Neural progenitor cell (in vitro differentiated cells): ENCODE results near the gene RNF220. TPM values are rescaled to one million over a fixed set of nuclear protein-coding genes. Genes with fewer than 3 reads are reported as not detected.

Experiments used
- DNase-seq: peaks from one replicate; pipeline ENCODE4 v3.0.0-alpha.2; 2016; ENCODE audit warnings: low spot score
- H2AFZ ChIP-seq: fragments of 200-600 bp; sonication (generic); replicated peaks from 2 replicates; pipeline ENCODE4 v1.6.1; 2016; ENCODE audit warnings: antibody characterized with exemption
- H3F3A ChIP-seq: fragments of 200-600 bp; sonication (generic); 2 replicates; pipeline ENCODE4 v1.6.1; 2016; ENCODE audit warnings: antibody characterized with exemption, low read depth
- H3K27ac ChIP-seq: fragments of 200-600 bp; sonication (generic); 2 replicates; pipeline ENCODE4 v1.5.1; 2016; ENCODE audit warnings: mild to moderate bottlenecking
- H3K27me3 ChIP-seq: fragments of 200-600 bp; sonication (generic); 2 replicates; pipeline ENCODE4 v1.6.1; 2016; ENCODE audit warnings: mild to moderate bottlenecking, moderate library complexity
- H3K36me3 ChIP-seq: fragments of 200-600 bp; sonication (generic); 2 replicates; pipeline ENCODE4 v1.5.1; 2016
- H3K4me1 ChIP-seq: fragments of 200-600 bp; sonication (generic); 2 replicates; pipeline ENCODE4 v1.6.1; 2016; ENCODE audit warnings: mixed run types
- H3K4me2 ChIP-seq: fragments of 200-600 bp; sonication (generic); 2 replicates; pipeline ENCODE4 v1.6.1; 2016
- H3K4me3 ChIP-seq: fragments of 200-600 bp; sonication (generic); 2 replicates; pipeline ENCODE4 v1.5.1; 2016
- H3K79me2 ChIP-seq: fragments of 200-600 bp; sonication (generic); 2 replicates; pipeline ENCODE4 v1.6.1; 2016; ENCODE audit warnings: low read depth
- H3K9ac ChIP-seq: fragments of 200-600 bp; sonication (generic); 2 replicates; pipeline ENCODE4 v1.6.1; 2016
- H3K9me3 ChIP-seq: fragments of 200-600 bp; sonication (generic); 2 replicates; pipeline ENCODE4 v1.5.1; 2016; ENCODE audit warnings: low read depth
- H4K20me1 ChIP-seq: fragments of 200-600 bp; sonication (generic); 2 replicates; pipeline ENCODE4 v1.6.1; 2016; ENCODE audit warnings: low read depth
- H3K27ac Mint-ChIP-seq: 3 replicates; pipeline ENCODE4 v1.8.0; 2021; ENCODE audit warnings: mixed read lengths
- H3K27me3 Mint-ChIP-seq: 2 replicates; pipeline ENCODE4 v1.8.0; 2022; ENCODE audit warnings: low read depth, mild to moderate bottlenecking, inconsistent platforms, moderate library complexity, mixed read lengths; ENCODE audit not compliant: insufficient read depth
- H3K36me3 Mint-ChIP-seq: 3 replicates; pipeline ENCODE4 v1.8.0; 2021; ENCODE audit warnings: mixed read lengths
- H3K4me1 Mint-ChIP-seq: 3 replicates; pipeline ENCODE4 v1.8.0; 2021; ENCODE audit warnings: mixed read lengths
- H3K4me3 Mint-ChIP-seq: 3 replicates; pipeline ENCODE4 v1.8.0; 2021; ENCODE audit warnings: mild to moderate bottlenecking, moderate library complexity, mixed read lengths
- H3K9me3 Mint-ChIP-seq: 3 replicates; pipeline ENCODE4 v1.8.0; 2020; ENCODE audit warnings: mixed read lengths
- EZH2 ChIP-seq: fragments of 200-600 bp; sonication (generic); IDR thresholded peaks from 2 replicates; pipeline ENCODE4 v1.6.1; 2017; ENCODE audit warnings: antibody characterized with exemption, mild to moderate bottlenecking, moderate library complexity
- EZH2phosphoT487 ChIP-seq: fragments of 200-600 bp; sonication (generic); IDR thresholded peaks from 2 replicates; pipeline ENCODE4 v1.6.1; 2017; ENCODE audit warnings: antibody characterized with exemption
- total RNA-seq: library from RNA; depleted of rRNA; stranded (reverse); fragments of >200 nt; gene quantifications from 2 replicates; pipeline ENCODE4 v1.2.3, GENCODE V29; 2015; ENCODE audit warnings: low replicate concordance
- TF ChIP-seq, protein P1 (sequence below): fragments of 200-600 bp; sonication (generic); IDR thresholded peaks from 2 replicates; pipeline ENCODE4 v1.5.1; 2017; ENCODE audit warnings: antibody characterized with exemption, mild to moderate bottlenecking

The RNF220 gene
- total RNA-seq, 1 donor from 2014 or later: 93.8 TPM

DNA sequence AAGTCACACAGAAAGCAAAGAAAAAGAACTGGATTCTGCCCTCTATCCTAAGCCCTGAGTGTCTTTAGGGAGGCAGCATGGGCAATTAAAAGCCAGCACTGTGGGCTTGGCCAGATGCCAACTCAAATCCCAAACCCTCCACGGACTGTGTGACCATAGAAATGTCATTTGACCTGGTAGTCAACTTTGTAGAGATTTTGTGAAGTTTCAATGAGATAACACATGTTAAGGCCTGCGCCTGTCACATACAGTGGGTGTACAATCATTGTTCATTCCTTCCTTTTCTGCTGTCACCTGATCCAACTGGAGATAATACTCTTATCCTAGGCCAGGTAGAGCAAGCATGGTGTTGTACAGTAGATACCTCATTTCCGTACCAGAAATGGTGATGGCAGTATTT is 215.0 kb downstream of the RNF220 start:
- H4K20me1 ChIP-seq: peaks cover 6% of the 10 kb centered on the region
- no peak overlapping the region for H2AFZ ChIP-seq
- peaks cover 18% of the 10 kb centered on the region for H3K4me1 Mint-ChIP-seq
- no peak overlapping the region for H3K4me3 Mint-ChIP-seq
- peaks cover 4% of the 10 kb centered on the region for H3K4me1 ChIP-seq
- peaks cover 33% of the 10 kb centered on the region for H3K27me3 Mint-ChIP-seq
- no peaks in the 10 kb centered on the region for H3K79me2 ChIP-seq
- peaks cover 4% of the 10 kb centered on the region for H3K36me3 Mint-ChIP-seq
- H3K9ac ChIP-seq: no peak overlapping the region
- TF ChIP-seq EZH2 (no peak), EZH2phosphoT487 (no peak)
- TF ChIP-seq, protein P1, sequence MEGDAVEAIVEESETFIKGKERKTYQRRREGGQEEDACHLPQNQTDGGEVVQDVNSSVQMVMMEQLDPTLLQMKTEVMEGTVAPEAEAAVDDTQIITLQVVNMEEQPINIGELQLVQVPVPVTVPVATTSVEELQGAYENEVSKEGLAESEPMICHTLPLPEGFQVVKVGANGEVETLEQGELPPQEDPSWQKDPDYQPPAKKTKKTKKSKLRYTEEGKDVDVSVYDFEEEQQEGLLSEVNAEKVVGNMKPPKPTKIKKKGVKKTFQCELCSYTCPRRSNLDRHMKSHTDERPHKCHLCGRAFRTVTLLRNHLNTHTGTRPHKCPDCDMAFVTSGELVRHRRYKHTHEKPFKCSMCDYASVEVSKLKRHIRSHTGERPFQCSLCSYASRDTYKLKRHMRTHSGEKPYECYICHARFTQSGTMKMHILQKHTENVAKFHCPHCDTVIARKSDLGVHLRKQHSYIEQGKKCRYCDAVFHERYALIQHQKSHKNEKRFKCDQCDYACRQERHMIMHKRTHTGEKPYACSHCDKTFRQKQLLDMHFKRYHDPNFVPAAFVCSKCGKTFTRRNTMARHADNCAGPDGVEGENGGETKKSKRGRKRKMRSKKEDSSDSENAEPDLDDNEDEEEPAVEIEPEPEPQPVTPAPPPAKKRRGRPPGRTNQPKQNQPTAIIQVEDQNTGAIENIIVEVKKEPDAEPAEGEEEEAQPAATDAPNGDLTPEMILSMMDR: no peak
- H3K27me3 ChIP-seq: peaks cover 60% of the 10 kb centered on the region
- H3K9me3 ChIP-seq: no peaks in the 10 kb centered on the region
- no peak overlapping the region for H3K27ac ChIP-seq
- no peak overlapping the region for H3K4me3 ChIP-seq
- no peaks in the 10 kb centered on the region for H3F3A ChIP-seq
- no peak overlapping the region for H3K4me2 ChIP-seq
- no peak overlapping the region for H3K27ac Mint-ChIP-seq
- no peaks in the 10 kb centered on the region for H3K9me3 Mint-ChIP-seq
- H3K36me3 ChIP-seq: no peaks in the 10 kb centered on the region
- DNase-seq: no peak

DNA sequence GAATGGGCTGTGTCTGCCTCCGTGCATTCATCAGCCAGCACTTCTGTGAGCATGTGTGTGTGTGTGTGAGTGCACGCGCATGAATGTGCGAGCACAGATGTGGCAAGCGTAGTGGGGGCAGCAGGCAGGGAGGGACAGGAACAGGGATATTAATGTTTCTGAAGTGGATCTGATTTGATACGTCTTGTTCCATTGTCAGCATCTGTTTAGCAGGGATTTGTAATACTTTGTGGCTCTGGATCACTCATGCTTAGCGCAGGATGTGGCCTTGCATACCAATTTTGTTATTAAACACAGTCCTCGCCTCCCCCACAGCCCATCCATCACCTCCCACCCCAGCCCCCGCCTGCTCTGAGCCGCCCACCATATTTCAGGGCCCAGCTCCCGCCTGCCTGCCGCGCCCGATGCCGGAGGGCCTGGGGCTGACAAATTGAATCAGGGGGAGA is 216.8 kb downstream of the RNF220 start:
- H3K36me3 ChIP-seq: no peaks in the 10 kb centered on the region
- Mint-ChIP-seq H3K9me3 (no peaks in the 10 kb centered on the region), H3K4me3 (no peak overlapping the region), H3K27ac (no peak overlapping the region), H3K36me3 (no peaks in the 10 kb centered on the region), H3K27me3 (peaks cover 25% of the 10 kb centered on the region), H3K4me1 (peaks cover 15% of the 10 kb centered on the region)
- H3K4me3 ChIP-seq: no peak overlapping the region
- DNase-seq: no peak
- peaks cover 4% of the 10 kb centered on the region for H3K4me1 ChIP-seq
- H3F3A ChIP-seq: no peaks in the 10 kb centered on the region
- H3K9me3 ChIP-seq: no peaks in the 10 kb centered on the region
- H4K20me1 ChIP-seq: peaks cover 1% of the 10 kb centered on the region
- H3K27ac ChIP-seq: no peak overlapping the region
- H3K79me2 ChIP-seq: no peaks in the 10 kb centered on the region
- H2AFZ ChIP-seq: no peak overlapping the region
- no peak overlapping the region for H3K4me2 ChIP-seq
- no peak overlapping the region for H3K9ac ChIP-seq
- H3K27me3 ChIP-seq: peaks cover 42% of the 10 kb centered on the region
- no peak for TF ChIP-seq EZH2phosphoT487
- no peak for TF ChIP-seq EZH2
- TF ChIP-seq, protein P1: no peak

DNA sequence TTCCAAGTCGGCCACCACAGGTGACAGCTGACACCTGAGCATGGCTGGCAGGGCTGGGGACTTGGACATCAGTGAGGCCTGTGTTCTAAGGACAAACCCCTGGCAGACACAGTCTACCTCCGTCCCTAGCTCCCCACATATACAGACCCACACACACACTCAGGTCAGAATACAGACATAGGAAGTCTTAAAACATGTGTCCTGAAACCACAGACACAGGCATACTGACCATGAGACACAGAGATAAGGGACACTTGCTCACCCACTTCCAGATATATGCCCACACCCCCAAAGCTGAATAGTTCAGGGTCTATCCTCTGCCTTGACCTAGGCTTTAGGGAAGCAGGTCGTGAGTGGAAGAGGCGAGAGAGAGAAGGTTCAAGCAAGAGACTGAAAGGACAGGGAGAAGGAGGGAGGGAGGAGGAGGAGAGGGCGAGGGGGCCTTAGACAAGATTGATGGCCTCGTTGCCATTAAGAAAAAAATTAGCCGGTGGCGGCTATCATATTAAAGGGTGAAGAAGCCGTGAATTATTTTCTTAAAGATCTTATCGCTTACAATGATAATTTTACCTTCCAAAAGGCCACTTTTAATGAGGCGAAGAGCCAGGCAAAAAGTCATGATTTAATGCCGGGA is 219.3 kb downstream of the RNF220 start:
- no peak for DNase-seq
- peaks cover 17% of the 10 kb centered on the region for H3K27me3 ChIP-seq
- no peaks in the 10 kb centered on the region for H3K36me3 ChIP-seq
- Mint-ChIP-seq H3K27me3 (peaks cover 12% of the 10 kb centered on the region), H3K27ac (no peak overlapping the region), H3K4me1 (peaks cover 10% of the 10 kb centered on the region), H3K9me3 (no peaks in the 10 kb centered on the region), H3K4me3 (no peak overlapping the region), H3K36me3 (no peaks in the 10 kb centered on the region)
- H3K4me1 ChIP-seq: no peaks in the 10 kb centered on the region
- no peaks in the 10 kb centered on the region for H3F3A ChIP-seq
- H3K27ac ChIP-seq: no peak overlapping the region
- no peak overlapping the region for H3K4me3 ChIP-seq
- H3K9me3 ChIP-seq: no peaks in the 10 kb centered on the region
- no peak overlapping the region for H3K9ac ChIP-seq
- H2AFZ ChIP-seq: no peak overlapping the region
- H3K4me2 ChIP-seq: no peak overlapping the region
- no peaks in the 10 kb centered on the region for H4K20me1 ChIP-seq
- H3K79me2 ChIP-seq: no peaks in the 10 kb centered on the region
- TF ChIP-seq EZH2phosphoT487 (no peak), EZH2 (no peak)
- TF ChIP-seq, protein P1: no peak
